ENCODE data around the gene TSPAN4.

The TSPAN4 gene

GRCh38 chr11:849951-850774, 7.5 kb downstream of the TSPAN4 start:
- no peak for DNase-seq (ENCODE audit: low read depth in 2 of 2)

- DNase-seq (ENCODE audit: low read depth in 2 of 2) = no peak
Observed at GRCh38 chr11:850775-851763, 8.4 kb downstream of the TSPAN4 start.

- no peak for DNase-seq (ENCODE audit: low read depth in 2 of 2)
Observed at GRCh38 chr11:852762-853161, 10.1 kb downstream of the TSPAN4 start.

GRCh38 chr11:853682-854448, 11.2 kb downstream of the TSPAN4 start:
- DNase-seq (ENCODE audit: low read depth in 2 of 2) = no peak

- no peak for DNase-seq (ENCODE audit: low read depth in 2 of 2)
Observed at GRCh38 chr11:854601-855329, 12.1 kb downstream of the TSPAN4 start.

GRCh38 chr11:855330-855674, 12.7 kb downstream of the TSPAN4 start:
- DNase-seq (ENCODE audit: low read depth in 2 of 2) = no peak

GRCh38 chr11:855796-856195, 13.1 kb downstream of the TSPAN4 start:
- no peak for DNase-seq (ENCODE audit: low read depth in 2 of 2)

GRCh38 chr11:856397-856796, 13.7 kb downstream of the TSPAN4 start:
- no peak for DNase-seq (ENCODE audit: low read depth in 2 of 2)

- DNase-seq (ENCODE audit: low read depth in 2 of 2) = no peak
Observed at GRCh38 chr11:858053-858761, 15.6 kb downstream of the TSPAN4 start.

GRCh38 chr11:858762-859339, 16.2 kb downstream of the TSPAN4 start:
- no peak for DNase-seq (ENCODE audit: low read depth in 2 of 2)

- DNase-seq (ENCODE audit: low read depth in 2 of 2) = no peak
Observed at GRCh38 chr11:859394-860131, 16.9 kb downstream of the TSPAN4 start.

- DNase-seq (ENCODE audit: low read depth in 2 of 2) = no peak
Observed at GRCh38 chr11:860234-861104, 17.8 kb downstream of the TSPAN4 start.

- no peak for DNase-seq (ENCODE audit: low read depth in 2 of 2)
Observed at GRCh38 chr11:861105-861479, 18.4 kb downstream of the TSPAN4 start.

- DNase-seq (ENCODE audit: low read depth in 2 of 2) = no peak
Observed at GRCh38 chr11:862081-862661, 19.5 kb downstream of the TSPAN4 start.

- DNase-seq (ENCODE audit: low read depth in 2 of 2) = no peak
Observed at GRCh38 chr11:862696-863022, 20.0 kb downstream of the TSPAN4 start.

- no peak for DNase-seq (ENCODE audit: low read depth in 2 of 2)
Observed at GRCh38 chr11:863023-863909, 20.6 kb downstream of the TSPAN4 start.

Measured in stimulated activated CD8-positive, alpha-beta memory T cell treated with anti-CD3 and anti-CD28 coated beads, Interleukin-2, amount 100 ng/mL, for 48 hours (primary cell).